ENCODE results near the gene MVB12B. TPM values are rescaled to one million over a fixed set of nuclear protein-coding genes. Genes with fewer than 3 reads are reported as not detected.
A peak's percentile ranks its signal among the peaks of the same experiment; 100 is the strongest.

Gene MVB12B
- total and polyA plus RNA-seq, 9 donors = 7.0 to 23.1 (median 17.8) TPM

- H3K27me3 ChIP-seq = no peaks in the 10 kb centered on the region
- no peak overlapping the region for H3K27ac ChIP-seq
- no peaks in the 10 kb centered on the region for H3K4me1 ChIP-seq (ENCODE audit: insufficient read depth)
- WGBS, 3 donors = 95 to 96% (median 95%) methylated on average over 6 of the region's 6 CpGs
- no peak for DNase-seq
- intact Hi-C loops (cut with DNase I) = loop anchor here in 2 of 4 donors (5.0 to 10.0 kb wide), 2 partner anchors 97 to 1089 kb away; no protein-coding TSS in a partner anchor
- TF ChIP-seq POLR2A (IDR thresholded peaks at IDR 0.05) = no peak
- no peak for TF ChIP-seq EP300 (IDR thresholded peaks at IDR 0.05)
- TF ChIP-seq, protein P1, sequence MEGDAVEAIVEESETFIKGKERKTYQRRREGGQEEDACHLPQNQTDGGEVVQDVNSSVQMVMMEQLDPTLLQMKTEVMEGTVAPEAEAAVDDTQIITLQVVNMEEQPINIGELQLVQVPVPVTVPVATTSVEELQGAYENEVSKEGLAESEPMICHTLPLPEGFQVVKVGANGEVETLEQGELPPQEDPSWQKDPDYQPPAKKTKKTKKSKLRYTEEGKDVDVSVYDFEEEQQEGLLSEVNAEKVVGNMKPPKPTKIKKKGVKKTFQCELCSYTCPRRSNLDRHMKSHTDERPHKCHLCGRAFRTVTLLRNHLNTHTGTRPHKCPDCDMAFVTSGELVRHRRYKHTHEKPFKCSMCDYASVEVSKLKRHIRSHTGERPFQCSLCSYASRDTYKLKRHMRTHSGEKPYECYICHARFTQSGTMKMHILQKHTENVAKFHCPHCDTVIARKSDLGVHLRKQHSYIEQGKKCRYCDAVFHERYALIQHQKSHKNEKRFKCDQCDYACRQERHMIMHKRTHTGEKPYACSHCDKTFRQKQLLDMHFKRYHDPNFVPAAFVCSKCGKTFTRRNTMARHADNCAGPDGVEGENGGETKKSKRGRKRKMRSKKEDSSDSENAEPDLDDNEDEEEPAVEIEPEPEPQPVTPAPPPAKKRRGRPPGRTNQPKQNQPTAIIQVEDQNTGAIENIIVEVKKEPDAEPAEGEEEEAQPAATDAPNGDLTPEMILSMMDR (IDR thresholded peaks at IDR 0.05) = no peak
- no peak overlapping the region for H3K4me3 ChIP-seq
- H3K36me3 ChIP-seq = no peaks in the 10 kb centered on the region
- H3K9me3 ChIP-seq = no peaks in the 10 kb centered on the region
These were observed 167.6 kb downstream of the MVB12B start for GRCh38 chr9:126494264-126494663.

GRCh38 chr9:126494746-126495145 is 168.1 kb downstream of the MVB12B start:
- no peak for DNase-seq
- H3K36me3 ChIP-seq = no peaks in the 10 kb centered on the region
- H3K4me3 ChIP-seq = no peak overlapping the region
- no peaks in the 10 kb centered on the region for H3K9me3 ChIP-seq
- intact Hi-C loops (cut with DNase I) = loop anchor here in 2 of 4 donors (5.0 to 10.0 kb wide), 2 partner anchors 97 to 1090 kb away; no protein-coding TSS in a partner anchor
- TF ChIP-seq EP300 (IDR thresholded peaks at IDR 0.05) (no peak), POLR2A (IDR thresholded peaks at IDR 0.05) (no peak)
- TF ChIP-seq, protein P1 (IDR thresholded peaks at IDR 0.05) = no peak
- 76 to 88% (median 87%) methylated on average over 1 of the region's 1 CpG for WGBS, 3 donors
- H3K27ac ChIP-seq = no peak overlapping the region
- peaks cover under 1% of the 10 kb centered on the region for H3K4me1 ChIP-seq (ENCODE audit: insufficient read depth)
- H3K27me3 ChIP-seq = no peaks in the 10 kb centered on the region

DNA sequence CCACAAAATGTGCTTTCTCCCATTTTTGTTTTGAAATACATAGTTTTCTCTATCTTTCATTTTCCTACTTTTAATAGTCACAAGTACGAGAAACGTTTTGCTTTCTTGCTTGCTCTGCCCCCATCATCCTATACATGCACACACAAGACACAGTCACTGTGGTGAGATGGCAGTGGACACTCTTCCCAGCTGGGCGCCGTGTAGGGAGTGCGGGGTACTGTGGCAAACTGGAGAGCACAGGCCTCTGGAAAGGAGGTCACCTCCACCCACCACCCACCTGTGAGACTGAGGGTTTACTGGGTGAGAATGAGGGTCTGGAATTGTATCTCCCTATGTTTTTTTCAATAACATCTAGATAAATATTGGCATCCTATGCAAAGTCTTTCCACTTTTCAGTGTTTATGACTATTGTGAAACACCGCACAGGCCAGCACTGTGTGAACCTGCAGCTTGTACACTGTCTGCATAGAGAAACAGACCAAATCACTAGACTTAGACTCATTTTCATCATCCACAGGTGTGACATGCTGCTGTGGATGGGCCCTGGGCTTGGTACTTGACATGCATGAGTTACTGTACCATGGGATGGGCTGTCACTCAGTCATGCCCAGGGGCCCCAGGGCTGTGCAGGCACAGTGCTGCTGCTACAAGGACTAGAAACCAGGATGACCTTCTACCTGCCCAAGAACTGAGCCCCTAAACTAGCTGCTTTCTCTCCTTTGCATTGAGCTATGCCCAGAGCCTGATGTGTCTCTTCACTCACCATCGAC is 169.0 kb downstream of the MVB12B start:
- 90 to 92% (median 91%) methylated on average over 7 of the region's 7 CpGs for WGBS, 3 donors
- no peak overlapping the region for H3K4me3 ChIP-seq
- no peak for TF ChIP-seq EP300 (IDR thresholded peaks at IDR 0.05)
- peak in 1 of 5 donors; percentile 13 for DNase-seq
- H3K9me3 ChIP-seq = no peaks in the 10 kb centered on the region
- H3K27me3 ChIP-seq = no peaks in the 10 kb centered on the region
- H3K36me3 ChIP-seq = no peaks in the 10 kb centered on the region
- H3K27ac ChIP-seq = no peak overlapping the region
- peaks cover 2% of the 10 kb centered on the region for H3K4me1 ChIP-seq (ENCODE audit: insufficient read depth)
- intact Hi-C loops (cut with DNase I) = loop anchor here in 2 of 4 donors (10.0 kb wide), 1 partner anchor 1091 kb away; no protein-coding TSS in a partner anchor

DNA sequence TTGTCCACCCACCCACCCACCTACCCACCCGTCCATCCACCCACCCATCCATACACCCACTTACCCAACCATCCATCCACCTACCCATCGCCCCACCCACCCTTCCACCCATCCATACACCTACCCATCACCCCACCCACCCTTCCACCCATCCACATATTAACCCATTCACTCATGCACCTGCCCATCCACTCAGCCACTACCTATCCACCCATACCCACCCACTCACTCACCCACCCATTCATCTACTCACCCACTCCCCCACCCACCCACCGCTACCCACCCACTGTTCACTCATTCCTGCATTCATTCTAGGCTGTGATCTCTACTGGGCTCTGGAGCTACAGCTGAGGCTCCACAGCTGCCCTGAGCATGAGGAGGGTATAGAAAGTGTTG is 169.6 kb downstream of the MVB12B start:
- no peak for TF ChIP-seq POLR2A (IDR thresholded peaks at IDR 0.05)
- TF ChIP-seq, protein P1 (IDR thresholded peaks at IDR 0.05) = no peak
- no peak for TF ChIP-seq EP300 (IDR thresholded peaks at IDR 0.05)
- Histone ChIP-seq H3K36me3 (no peaks in the 10 kb centered on the region), H3K4me3 (no peak overlapping the region), H3K4me1 (ENCODE audit: insufficient read depth) (peaks cover 4% of the 10 kb centered on the region), H3K27me3 (no peaks in the 10 kb centered on the region), H3K27ac (no peak overlapping the region), H3K9me3 (no peaks in the 10 kb centered on the region)
- WGBS, 3 donors = 85 to 96% (median 91%) methylated on average over 3 of the region's 3 CpGs
- intact Hi-C loops (cut with DNase I) = loop anchor here in 2 of 4 donors (10.0 kb wide), 1 partner anchor 1091 kb away; no protein-coding TSS in a partner anchor
- no peak for DNase-seq
